ENCODE results near the gene ANKEF1. TPM values are rescaled to one million over a fixed set of nuclear protein-coding genes. Genes with fewer than 3 reads are reported as not detected.

Gene ANKEF1
- total and polyA plus RNA-seq, 10 of the 15 experiments (the other 5 are each of a cell fraction or from before 2014, with no cell fraction given), result 0.04 to 3.0 (median 0.89) TPM

- no peak for TF ChIP-seq ZNF592 (IDR thresholded peaks at IDR 0.05)
- no peak for TF ChIP-seq RFX5 (IDR thresholded peaks at IDR 0.05; ENCODE audit: low read depth, low read length)
- no peak for TF ChIP-seq ASH2L (IDR thresholded peaks at IDR 0.05; ENCODE audit: borderline replicate concordance, low read depth)
- TF ChIP-seq ATF3 (IDR thresholded peaks at IDR 0.05; ENCODE audit: borderline replicate concordance, extremely low read depth, low read depth, low read length), result no peak
- no peak for TF ChIP-seq FOXK2 (IDR thresholded peaks at IDR 0.05)
Observed at GRCh38 chr20:10012464-10012863, 22.3 kb upstream of the ANKEF1 start (continued).

- Histone ChIP-seq H3K36me3 (ENCODE audit: control insufficient read depth in 2 of 2, insufficient read depth in 2 of 2, low read length in 1 of 2) (no peaks in the 10 kb centered on the region), H3K4me2 (ENCODE audit: control insufficient read depth, insufficient read depth) (no peak overlapping the region), H3K9ac (ENCODE audit: control insufficient read depth, insufficient read depth, low read length) (no peak overlapping the region), H3K79me2 (ENCODE audit: control insufficient read depth, insufficient read depth, low read length) (no peaks in the 10 kb centered on the region), H3K9me3 (replicated peaks; ENCODE audit: control insufficient read depth, insufficient read depth, low read length) (no peaks in the 10 kb centered on the region), H2AFZ (ENCODE audit: control insufficient read depth, low read depth, low read length) (no peak overlapping the region), H3K4me3 (no peak overlapping the region), H3K27me3 (replicated peaks in 1 of 2; ENCODE audit: control insufficient read depth in 2 of 2, insufficient read depth in 2 of 2, low read length in 1 of 2) (no peaks in the 10 kb centered on the region), H4K20me1 (ENCODE audit: control insufficient read depth, insufficient read depth) (no peaks in the 10 kb centered on the region), H3K27ac (ENCODE audit: control insufficient read depth, insufficient read depth) (no peak overlapping the region), H3K4me1 (ENCODE audit: control insufficient read depth, insufficient read depth, low read length) (no peaks in the 10 kb centered on the region)
- RAD21 ChIA-PET (ENCODE audit: unreplicated experiment), result no interaction called here
- DNase-seq (ENCODE audit: low read depth, low spot score) (no peak), ATAC-seq (no peak), FAIRE-seq (no peak)
- no TSS peak for BruUV-seq (replicated peaks)
- 54% methylated on average over 5 of the region's 5 CpGs for WGBS (ENCODE audit: insufficient coverage, insufficient replicate concordance, low lambda C conversion rate, missing lambda C conversion rate)
- SMC1A ChIA-PET (ENCODE audit: uncharacterized antibody, unreplicated experiment), result no interaction called here
- TF ChIP-seq CEBPB (IDR thresholded peaks at IDR 0.05; ENCODE audit: borderline replicate concordance in 1 of 2, low read depth in 2 of 2, low read length in 2 of 2), result no peak
- no peak for TF ChIP-seq SUZ12 (IDR thresholded peaks at IDR 0.05; ENCODE audit: unreplicated experiment)
- no peak for TF ChIP-seq NFYB (IDR thresholded peaks at IDR 0.05; ENCODE audit: insufficient read depth, low read depth, low read length)
- TF ChIP-seq SIX5 (IDR thresholded peaks at IDR 0.05; ENCODE audit: low read depth, low read length, severe bottlenecking), result no peak
- TF ChIP-seq PAX8 (IDR thresholded peaks at IDR 0.05), result no peak
- TF ChIP-seq CHD2 (IDR thresholded peaks at IDR 0.05; ENCODE audit: borderline replicate concordance, low read depth, low read length), result no peak
- TF ChIP-seq PKNOX1 (IDR thresholded peaks at IDR 0.05), result no peak
- TF ChIP-seq CHD4 (IDR thresholded peaks at IDR 0.05), result no peak
- CTCF ChIA-PET, result no interaction called here
- intact Hi-C loops (cut with micrococcal nuclease; ENCODE audit: unreplicated experiment) (no loop called here), in situ Hi-C loops (cut with MboI) (no loop called here)
- POLR2A ChIA-PET, result no interaction called here
Observed at GRCh38 chr20:10014431-10014830, 20.4 kb upstream of the ANKEF1 start.

All from GM12878 (cell line).